Measurements from ENCODE around the gene MRPL41. TPM values are rescaled to one million over a fixed set of nuclear protein-coding genes. Genes with fewer than 3 reads are reported as not detected.

MRPL41 gene
- total RNA-seq, 1 donor from 2014 or later, result 41.4 TPM

GRCh38 chr9:137569609-137570203 is 18.0 kb downstream of the MRPL41 start:
- no peak for TF ChIP-seq CTCF (IDR thresholded peaks at IDR 0.05; ENCODE audit: unreplicated experiment)
- H3K27ac Mint-ChIP-seq (ENCODE audit: unreplicated experiment), result no peak overlapping the region
- H3K9me3 Mint-ChIP-seq (ENCODE audit: unreplicated experiment), result no peaks in the 10 kb centered on the region

GRCh38 chr9:137570566-137570965 is 18.9 kb downstream of the MRPL41 start:
- Mint-ChIP-seq H3K4me3 (ENCODE audit: unreplicated experiment) (peak overlapping the region; percentile 47), H3K27me3 (ENCODE audit: unreplicated experiment) (peaks cover 9% of the 10 kb centered on the region)

More at GRCh38 chr9:137569609-137570203, 18.0 kb downstream of the MRPL41 start:
- peaks cover 5% of the 10 kb centered on the region for H3K27me3 Mint-ChIP-seq (ENCODE audit: unreplicated experiment)
- peaks cover 5% of the 10 kb centered on the region for H3K4me1 Mint-ChIP-seq (ENCODE audit: unreplicated experiment)
- peaks cover 32% of the 10 kb centered on the region for H3K36me3 Mint-ChIP-seq (ENCODE audit: low read depth, unreplicated experiment)
- no peak overlapping the region for H3K4me3 Mint-ChIP-seq (ENCODE audit: unreplicated experiment)
- no peak for DNase-seq (ENCODE audit: low spot score)

DNA sequence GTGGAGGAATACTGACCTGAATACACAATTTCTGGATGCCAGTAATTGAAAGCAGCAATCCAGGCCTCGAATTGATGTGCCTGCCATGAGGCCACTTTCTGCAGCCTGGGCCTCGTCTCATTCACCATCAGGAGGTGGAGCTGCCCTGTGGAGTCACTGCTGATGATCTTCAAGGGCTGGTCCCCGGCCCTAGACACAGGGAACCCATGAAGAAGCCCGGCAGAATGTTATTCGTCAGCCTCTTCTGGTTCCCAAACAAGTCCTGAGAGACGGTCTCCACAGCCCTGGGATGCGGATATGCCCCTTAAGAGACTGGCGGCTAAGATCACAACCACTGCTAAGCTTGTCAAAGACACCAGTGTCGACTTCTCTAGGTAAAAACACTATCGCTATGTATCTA is 22.5 kb downstream of the MRPL41 start:
- no peaks in the 10 kb centered on the region for H3K9me3 Mint-ChIP-seq (ENCODE audit: unreplicated experiment)
- peaks cover 42% of the 10 kb centered on the region for H3K36me3 Mint-ChIP-seq (ENCODE audit: low read depth, unreplicated experiment)
- H3K4me1 Mint-ChIP-seq (ENCODE audit: unreplicated experiment), result peaks cover 17% of the 10 kb centered on the region
- peaks cover 9% of the 10 kb centered on the region for H3K27me3 Mint-ChIP-seq (ENCODE audit: unreplicated experiment)
- DNase-seq (ENCODE audit: low spot score), result no peak
- H3K27ac Mint-ChIP-seq (ENCODE audit: unreplicated experiment), result no peak overlapping the region
- no peak overlapping the region for H3K4me3 Mint-ChIP-seq (ENCODE audit: unreplicated experiment)
- no peak for TF ChIP-seq CTCF (IDR thresholded peaks at IDR 0.05; ENCODE audit: unreplicated experiment)

More at GRCh38 chr9:137570566-137570965, 18.9 kb downstream of the MRPL41 start:
- Mint-ChIP-seq H3K4me1 (ENCODE audit: unreplicated experiment) (peaks cover 5% of the 10 kb centered on the region), H3K9me3 (ENCODE audit: unreplicated experiment) (no peaks in the 10 kb centered on the region), H3K36me3 (ENCODE audit: low read depth, unreplicated experiment) (peaks cover 39% of the 10 kb centered on the region), H3K27ac (ENCODE audit: unreplicated experiment) (no peak overlapping the region)
- no peak for DNase-seq (ENCODE audit: low spot score)
- no peak for TF ChIP-seq CTCF (IDR thresholded peaks at IDR 0.05; ENCODE audit: unreplicated experiment)

GRCh38 chr9:137575364-137575715 is 23.7 kb downstream of the MRPL41 start:
- Mint-ChIP-seq H3K9me3 (ENCODE audit: unreplicated experiment) (no peaks in the 10 kb centered on the region), H3K27me3 (ENCODE audit: unreplicated experiment) (peaks cover 9% of the 10 kb centered on the region), H3K27ac (ENCODE audit: unreplicated experiment) (no peak overlapping the region), H3K4me1 (ENCODE audit: unreplicated experiment) (peaks cover 16% of the 10 kb centered on the region), H3K4me3 (ENCODE audit: unreplicated experiment) (peak overlapping the region; percentile 38), H3K36me3 (ENCODE audit: low read depth, unreplicated experiment) (peaks cover 33% of the 10 kb centered on the region)
- DNase-seq (ENCODE audit: low spot score), result no peak
- no peak for TF ChIP-seq CTCF (IDR thresholded peaks at IDR 0.05; ENCODE audit: unreplicated experiment)

DNA sequence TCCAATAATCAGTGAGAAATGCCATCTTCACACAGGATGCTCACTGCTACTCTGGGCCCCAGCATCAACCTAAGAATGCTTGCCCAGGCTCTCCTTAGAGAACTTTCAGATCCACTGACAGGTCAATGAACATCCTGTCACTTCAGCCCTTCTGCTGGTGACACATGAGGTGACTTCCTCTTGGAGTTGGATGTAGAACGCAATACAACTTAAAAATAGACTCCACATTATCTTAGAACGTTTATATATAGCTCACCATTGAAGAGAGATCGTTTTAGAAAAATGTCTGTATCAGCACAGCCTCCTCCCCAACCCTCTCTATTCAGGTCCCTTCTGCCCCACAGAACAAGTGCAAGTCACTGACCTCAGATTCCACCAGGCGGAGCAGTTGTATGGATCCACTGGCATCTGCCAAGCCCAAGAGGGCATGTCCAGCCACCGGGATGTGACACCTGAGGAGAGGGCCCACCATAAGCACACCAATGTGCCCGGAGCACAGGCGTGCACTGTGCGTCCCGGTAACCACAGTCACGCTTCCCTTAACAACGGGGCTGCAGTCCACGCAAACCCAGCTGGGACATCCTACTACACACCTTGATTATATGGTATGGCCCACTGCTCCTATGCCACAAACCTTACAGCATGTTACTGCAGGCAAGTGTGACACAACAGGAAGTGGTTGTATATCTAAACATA is 24.2 kb downstream of the MRPL41 start:
- no peak for TF ChIP-seq CTCF (IDR thresholded peaks at IDR 0.05; ENCODE audit: unreplicated experiment)
- Mint-ChIP-seq H3K4me1 (ENCODE audit: unreplicated experiment) (peaks cover 16% of the 10 kb centered on the region), H3K9me3 (ENCODE audit: unreplicated experiment) (no peaks in the 10 kb centered on the region), H3K27me3 (ENCODE audit: unreplicated experiment) (peaks cover 9% of the 10 kb centered on the region), H3K27ac (ENCODE audit: unreplicated experiment) (no peak overlapping the region), H3K36me3 (ENCODE audit: low read depth, unreplicated experiment) (peaks cover 28% of the 10 kb centered on the region), H3K4me3 (ENCODE audit: unreplicated experiment) (peak overlapping the region; percentile 38)
- no peak for DNase-seq (ENCODE audit: low spot score)

Measured in endothelial cell (in vitro differentiated cells).